Smooth muscle cell (in vitro differentiated cells): ENCODE data around the gene MEIOSIN. TPM values are rescaled to one million over a fixed set of nuclear protein-coding genes. Genes with fewer than 3 reads are reported as not detected.

Experiments
- DNase-seq: peaks from one replicate; lab custom pipeline; 2025; ENCODE audit not compliant: unreplicated experiment; lab: John Stamatoyannopoulos, UW
- H2AFZ ChIP-seq: fragments of 200-600 bp; sonication (generic); 2 replicates; pipeline ENCODE4 v1.6.0; 2016; ENCODE audit warnings: antibody characterized with exemption, low read depth, mild to moderate bottlenecking
- H3F3A ChIP-seq: fragments of 200-600 bp; sonication (generic); 2 replicates; pipeline ENCODE4 v1.6.0; 2017; ENCODE audit warnings: antibody characterized with exemption, low read depth
- H3K27ac ChIP-seq: fragments of 200-600 bp; sonication (generic); 2 replicates; pipeline ENCODE4 v1.5.1; 2016; ENCODE audit warnings: low read depth, mild to moderate bottlenecking
- H3K27me3 ChIP-seq: fragments of 200-600 bp; sonication (generic); 2 replicates; pipeline ENCODE4 v1.6.1; 2016; ENCODE audit warnings: low read depth, mild to moderate bottlenecking
- H3K36me3 ChIP-seq: fragments of 200-600 bp; sonication (generic); 2 replicates; pipeline ENCODE4 v1.5.1; 2016; ENCODE audit warnings: low read depth
- H3K4me1 ChIP-seq: fragments of 200-600 bp; sonication (generic); 2 replicates; pipeline ENCODE4 v1.5.1; 2016; ENCODE audit warnings: low read depth
- H3K4me2 ChIP-seq: fragments of 200-600 bp; sonication (generic); 2 replicates; pipeline ENCODE4 v1.6.0; 2016; ENCODE audit warnings: mild to moderate bottlenecking
- H3K4me3 ChIP-seq: fragments of 200-600 bp; sonication (generic); 2 replicates; pipeline ENCODE4 v1.5.1; 2016; ENCODE audit warnings: mild to moderate bottlenecking
- H3K79me2 ChIP-seq: fragments of 200-600 bp; sonication (generic); 2 replicates; pipeline ENCODE4 v1.6.0; 2016; ENCODE audit warnings: low read depth, mild to moderate bottlenecking
- H3K9ac ChIP-seq: fragments of 200-600 bp; sonication (generic); 2 replicates; pipeline ENCODE4 v1.6.0; 2016; ENCODE audit warnings: low read depth
- H3K9me3 ChIP-seq: fragments of 200-600 bp; sonication (generic); replicated peaks from 2 replicates; pipeline ENCODE4 v1.5.1; 2016; ENCODE audit warnings: low read depth
- H4K20me1 ChIP-seq: fragments of 200-600 bp; sonication (generic); 2 replicates; pipeline ENCODE4 v1.6.0; 2016; ENCODE audit warnings: low read depth
- CTCF ChIP-seq: fragments of 200-600 bp; sonication (generic); IDR thresholded peaks from 2 replicates; pipeline ENCODE4 v1.5.1; 2017; ENCODE audit warnings: borderline replicate concordance, mild to moderate bottlenecking, antibody characterized with exemption; ENCODE audit not compliant: insufficient read depth, poor library complexity, severe bottlenecking
- WGBS: methylation state at CpG from one replicate; pipeline ENCODE4 v1.1.7; 2016; ENCODE audit warnings: low lambda C conversion rate; 5-methylcytosine and 5-hydroxymethylcytosine counted together
- polyA plus RNA-seq: library from polyadenylated mRNA; unstranded; fragments of >200 nt; fragmentation: Nextera tagmentation; extraction: Ambion mirVana; gene quantifications from 2 replicates; pipeline ENCODE4 v1.2.1, GENCODE V29; 2016
- total RNA-seq: library from RNA; depleted of rRNA; stranded (reverse); fragments of >200 nt; gene quantifications from 2 replicates; pipeline ENCODE4 v1.2.3, GENCODE V29; 2014

The MEIOSIN gene
- total and polyA plus RNA-seq, 2 experiments from 2014 or later, result not detected

DNA sequence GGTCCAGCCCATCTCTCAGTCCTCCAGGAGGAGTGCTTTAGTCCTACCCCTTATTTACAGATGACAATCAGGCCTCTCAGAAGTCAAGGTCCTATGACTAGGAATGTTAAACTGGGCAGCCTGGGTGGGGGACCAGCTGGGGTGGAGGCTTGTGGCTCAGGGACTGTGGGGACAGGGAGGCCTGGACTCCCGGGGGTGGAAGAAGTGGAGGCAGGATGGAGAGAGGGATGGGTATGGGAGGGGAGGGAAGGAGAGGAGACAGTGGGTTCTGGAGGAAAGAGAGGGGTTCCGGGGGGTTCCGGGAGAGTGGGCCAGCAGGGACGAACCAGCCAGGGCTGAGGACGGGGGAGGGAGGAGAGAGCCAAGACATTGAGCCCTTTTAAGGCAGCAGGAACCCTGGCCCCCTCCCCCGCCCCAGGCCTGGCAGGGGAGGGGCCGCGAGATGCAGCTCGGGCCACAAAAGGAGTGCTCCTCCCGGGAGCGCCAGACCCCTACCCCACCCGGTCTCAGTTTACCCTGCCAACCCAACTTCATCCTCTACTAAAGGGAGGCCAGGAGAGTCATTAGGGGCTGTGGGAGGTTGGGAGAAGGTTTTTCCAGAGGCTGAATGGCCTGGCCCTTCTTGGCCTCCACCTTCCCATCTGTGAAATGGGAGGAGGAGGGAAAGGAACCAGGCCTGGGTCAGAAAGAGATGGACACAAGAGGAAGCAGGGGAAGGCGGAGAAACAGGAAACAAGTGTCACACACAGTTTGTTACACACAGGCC, 47.4 kb downstream of the MEIOSIN start:
- peaks cover 27% of the 10 kb centered on the region for H3K4me1 ChIP-seq
- H3K27ac ChIP-seq, result no peak overlapping the region
- peak overlapping the region; percentile 43 for H3K4me3 ChIP-seq
- H2AFZ ChIP-seq, result no peak overlapping the region
- WGBS, result 58% methylated on average over 8 of the region's 13 CpGs
- H3K36me3 ChIP-seq, result no peaks in the 10 kb centered on the region
- H3F3A ChIP-seq, result peaks cover 25% of the 10 kb centered on the region
- H3K9ac ChIP-seq, result no peak overlapping the region
- peak overlapping the region; percentile 88 for H3K4me2 ChIP-seq
- peaks cover 19% of the 10 kb centered on the region for H3K79me2 ChIP-seq
- H3K9me3 ChIP-seq, result no peaks in the 10 kb centered on the region
- TF ChIP-seq CTCF, result no peak
- H3K27me3 ChIP-seq, result no peaks in the 10 kb centered on the region
- H4K20me1 ChIP-seq, result peaks cover 60% of the 10 kb centered on the region
- no peak for DNase-seq

DNA sequence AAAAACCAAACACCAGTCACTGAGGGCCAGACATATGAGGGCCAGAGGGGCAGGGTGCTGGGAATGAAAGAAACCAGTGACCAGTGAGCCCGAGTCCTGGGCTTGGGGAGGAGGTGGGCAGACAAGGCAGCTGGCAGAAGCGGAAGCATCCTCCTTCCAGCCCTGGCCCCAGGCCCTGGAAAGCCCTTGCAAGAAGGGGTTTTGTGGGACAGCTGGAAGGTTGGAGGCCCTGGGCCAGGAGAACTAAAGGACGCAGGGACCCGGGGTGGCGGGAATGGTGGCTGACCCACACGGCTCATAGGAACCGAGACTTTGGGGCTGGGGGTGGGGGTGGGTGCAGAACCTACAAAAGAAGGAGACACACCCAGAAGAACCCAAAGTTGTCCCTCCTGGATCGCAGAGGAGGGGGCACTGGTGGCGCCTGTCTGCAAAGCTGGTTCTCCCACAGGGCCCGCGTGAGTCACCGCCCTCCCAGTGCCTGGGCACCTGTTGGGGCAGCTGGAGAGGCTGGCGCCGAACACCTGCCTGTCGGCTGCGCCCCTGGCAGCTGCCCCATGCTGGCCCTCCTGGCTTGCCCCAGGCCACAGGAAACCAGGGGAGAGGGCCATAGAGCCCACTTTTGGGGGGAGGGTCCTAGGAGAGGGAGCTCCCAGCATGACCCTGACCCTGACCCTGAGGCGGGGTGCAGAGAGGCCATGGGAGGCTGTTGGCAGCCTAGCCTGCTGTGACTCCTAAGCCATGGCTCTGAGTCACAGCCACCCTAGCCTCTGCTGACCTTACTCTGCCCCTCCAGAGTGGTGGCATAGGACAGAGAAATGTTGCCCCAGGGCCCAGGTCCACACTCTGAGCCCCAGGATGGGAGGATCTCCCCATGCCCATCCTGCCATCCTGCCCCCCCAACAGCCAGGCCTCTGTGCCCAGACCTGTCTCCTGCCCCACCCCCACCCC, 48.2 kb downstream of the MEIOSIN start:
- Histone ChIP-seq H3K27ac (peak overlapping the region; percentile 93), H3K9ac (no peak overlapping the region), H3K79me2 (peaks cover 19% of the 10 kb centered on the region), H3K4me2 (peak overlapping the region; percentile 88), H2AFZ (no peak overlapping the region), H3K36me3 (no peaks in the 10 kb centered on the region), H3K4me3 (peak overlapping the region; percentile 43), H3K9me3 (no peaks in the 10 kb centered on the region), H3K4me1 (peaks cover 27% of the 10 kb centered on the region), H3F3A (peaks cover 25% of the 10 kb centered on the region), H3K27me3 (no peaks in the 10 kb centered on the region), H4K20me1 (peaks cover 60% of the 10 kb centered on the region)
- 72% methylated on average over 12 of the region's 17 CpGs for WGBS
- no peak for DNase-seq
- no peak for TF ChIP-seq CTCF

DNA sequence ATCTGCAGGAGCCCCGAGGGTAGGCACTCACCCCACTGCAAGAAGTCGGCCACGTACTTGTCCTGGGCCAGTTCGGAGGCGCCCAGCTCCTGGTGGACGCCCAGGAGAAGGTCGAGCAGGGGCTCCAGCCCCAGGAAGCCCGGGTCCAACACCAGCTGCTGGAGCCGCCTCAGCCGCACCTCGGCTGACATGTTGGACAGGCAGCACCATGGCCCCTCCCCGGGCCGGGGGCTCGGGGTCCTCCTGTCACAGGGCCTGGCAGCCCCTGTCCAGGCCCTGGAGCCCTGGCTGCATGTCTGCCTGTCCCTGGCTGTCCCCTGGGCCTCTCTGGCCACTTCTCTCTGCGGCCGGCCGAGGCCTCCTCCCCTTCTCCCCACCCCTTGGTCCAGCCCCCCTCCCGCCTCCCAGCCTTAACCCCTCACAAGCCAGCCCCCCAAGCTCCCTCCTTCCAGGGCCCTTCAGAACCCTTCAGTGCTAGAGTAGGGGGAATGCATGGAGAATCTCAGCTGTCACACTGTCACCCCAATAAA, 49.0 kb downstream of the MEIOSIN start, which contains the start of gene DMPK:
Gene DMPK (minus strand): TSS at position 329 of the 530 bp plus-strand sequence. CDS start 138 bp downstream, at position 191.
- Histone ChIP-seq H4K20me1 (peaks cover 63% of the 10 kb centered on the region), H3K27me3 (no peaks in the 10 kb centered on the region), H3K79me2 (peaks cover 25% of the 10 kb centered on the region), H3K27ac (peak within 1 kb of the TSS; percentile 93), H3K9me3 (no peaks in the 10 kb centered on the region), H3K9ac (peak within 1 kb of the TSS; percentile 34), H3K36me3 (no peaks in the 10 kb centered on the region), H3K4me2 (peak within 1 kb of the TSS; percentile 88), H3K4me1 (peaks cover 27% of the 10 kb centered on the region), H3F3A (peaks cover 18% of the 10 kb centered on the region), H3K4me3 (peak within 1 kb of the TSS; percentile 43), H2AFZ (no peak within 1 kb of the TSS)
- no peak for DNase-seq
- WGBS, result 61% methylated on average over 17 of the region's 18 CpGs
- no peak for TF ChIP-seq CTCF
